Measurements from ENCODE around the gene SORBS2. TPM values are rescaled to one million over a fixed set of nuclear protein-coding genes. Genes with fewer than 3 reads are reported as not detected.
A peak's percentile ranks its signal among the peaks of the same experiment; 100 is the strongest.

SORBS2 gene
- total and polyA plus RNA-seq, 5 donors: 181 to 776 (median 613) TPM

DNA sequence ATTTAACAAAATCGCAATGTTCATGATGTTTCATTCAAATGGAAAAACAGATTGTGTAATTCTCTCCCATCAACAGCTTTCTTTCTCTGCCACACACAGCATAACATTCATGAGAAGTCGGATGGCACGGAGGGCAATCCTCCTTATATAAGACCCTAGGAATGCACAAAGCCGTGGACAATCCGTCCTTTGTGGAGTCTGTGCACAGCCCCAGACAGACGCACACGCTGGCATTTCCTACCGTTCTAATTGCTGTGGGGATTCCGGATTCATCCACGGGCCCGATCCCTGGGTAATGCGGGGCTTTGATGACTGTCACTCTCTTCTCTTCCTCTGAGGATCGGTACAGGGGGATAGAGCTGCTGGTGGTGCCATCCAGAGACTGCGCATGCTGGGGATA is 154.8 kb downstream of the SORBS2 start:
- WGBS: 64% methylated on average over 14 of the region's 14 CpGs
- intact Hi-C loops (cut with DNase I): loop anchor here in 3 of 4 donors (10.0 kb wide), 4 partner anchors 68 to 208 kb away; no protein-coding TSS in a partner anchor
- H3K4me3 ChIP-seq (ENCODE audit: low read length): no peak overlapping the region
- DNase-seq (peak in 2 of 3 donors; percentile 30 to 47), ATAC-seq (peak; percentile 32 to 41)
- no peaks in the 10 kb centered on the region for H3K27me3 ChIP-seq (ENCODE audit: control insufficient read depth, insufficient read depth)
- no peaks in the 10 kb centered on the region for H3K9me3 ChIP-seq (ENCODE audit: control insufficient read depth, low read length)
- peak overlapping the region; percentile 75 for H3K27ac ChIP-seq (ENCODE audit: low read length)
- H3K4me1 ChIP-seq (ENCODE audit: control insufficient read depth, insufficient read depth, low read length): peaks cover 6% of the 10 kb centered on the region

DNA sequence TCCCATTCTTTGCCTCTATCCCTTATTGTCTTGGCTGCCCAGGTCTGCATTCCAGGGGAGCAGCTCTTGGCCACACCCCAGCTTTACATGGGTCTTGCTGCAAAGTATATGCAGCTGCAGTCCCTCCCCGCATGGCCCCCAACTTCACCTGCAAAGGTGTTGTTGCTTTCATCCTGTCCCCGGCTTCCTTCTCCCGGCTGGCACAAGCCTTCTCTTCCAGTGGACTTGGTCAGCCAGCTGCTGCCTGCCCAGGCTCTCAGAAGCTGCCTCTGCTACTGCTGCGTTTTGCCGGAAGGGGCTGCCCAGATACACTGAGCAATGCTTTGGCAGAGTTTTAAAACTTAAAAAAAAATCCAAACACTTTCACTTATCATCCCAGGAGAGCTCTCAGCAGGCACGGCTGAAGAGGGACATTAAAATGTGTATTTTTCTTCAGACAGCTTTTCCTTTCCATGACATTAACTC is 155.5 kb downstream of the SORBS2 start:
- Histone ChIP-seq H3K4me1 (ENCODE audit: control insufficient read depth, insufficient read depth, low read length) (peaks cover 3% of the 10 kb centered on the region), H3K9me3 (ENCODE audit: control insufficient read depth, low read length) (no peaks in the 10 kb centered on the region), H3K27ac (ENCODE audit: low read length) (peak overlapping the region; percentile 79), H3K27me3 (ENCODE audit: control insufficient read depth, insufficient read depth) (no peaks in the 10 kb centered on the region), H3K4me3 (ENCODE audit: low read length) (peak overlapping the region; percentile 33)
- DNase-seq (peak; percentile 55 to 83 (median 82)), ATAC-seq (peak; percentile 83 to 90)
- 18% methylated on average over 6 of the region's 6 CpGs for WGBS
- intact Hi-C loops (cut with DNase I): loop anchor here in 3 of 4 donors (10.0 kb wide), 4 partner anchors 68 to 208 kb away; no protein-coding TSS in a partner anchor

DNA sequence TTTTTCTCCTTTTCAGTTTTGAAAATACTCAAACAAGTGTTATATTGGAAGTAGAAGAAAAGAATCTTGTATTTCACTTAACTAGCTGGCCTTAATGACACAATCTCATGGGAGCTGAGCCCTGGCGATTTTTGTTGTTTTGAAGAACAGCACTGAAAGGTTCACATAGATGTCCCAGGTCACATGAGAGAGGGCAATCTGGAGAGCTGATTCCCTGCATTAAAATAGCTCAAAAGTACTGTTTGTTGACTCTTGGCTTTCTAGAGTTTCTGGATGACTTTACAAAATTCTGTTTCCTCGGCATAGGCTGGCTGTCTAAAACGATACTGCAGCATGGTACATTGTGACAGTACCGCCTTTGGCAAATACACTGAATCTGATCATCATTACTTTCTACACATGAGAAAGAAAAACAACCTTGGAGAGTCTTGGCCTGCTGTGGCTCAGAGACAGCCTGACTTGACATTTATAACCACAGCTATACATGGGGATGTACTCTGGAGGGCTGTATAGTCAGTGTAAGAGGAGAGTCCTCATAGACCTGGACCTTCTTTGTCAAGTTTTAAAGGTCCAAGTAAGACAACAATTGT is 156.9 kb downstream of the SORBS2 start:
- no peaks in the 10 kb centered on the region for H3K27me3 ChIP-seq (ENCODE audit: control insufficient read depth, insufficient read depth)
- ATAC-seq: no peak
- H3K4me3 ChIP-seq (ENCODE audit: low read length): peak overlapping the region; percentile 37
- H3K4me1 ChIP-seq (ENCODE audit: control insufficient read depth, insufficient read depth, low read length): peaks cover 3% of the 10 kb centered on the region
- no peaks in the 10 kb centered on the region for H3K9me3 ChIP-seq (ENCODE audit: control insufficient read depth, low read length)
- 54% methylated on average over 4 of the region's 4 CpGs for WGBS
- peak overlapping the region; percentile 66 for H3K27ac ChIP-seq (ENCODE audit: low read length)
- DNase-seq: no peak
- intact Hi-C loops (cut with DNase I): loop anchor here in 3 of 4 donors (10.0 kb wide), 4 partner anchors 70 to 210 kb away; no protein-coding TSS in a partner anchor

DNA sequence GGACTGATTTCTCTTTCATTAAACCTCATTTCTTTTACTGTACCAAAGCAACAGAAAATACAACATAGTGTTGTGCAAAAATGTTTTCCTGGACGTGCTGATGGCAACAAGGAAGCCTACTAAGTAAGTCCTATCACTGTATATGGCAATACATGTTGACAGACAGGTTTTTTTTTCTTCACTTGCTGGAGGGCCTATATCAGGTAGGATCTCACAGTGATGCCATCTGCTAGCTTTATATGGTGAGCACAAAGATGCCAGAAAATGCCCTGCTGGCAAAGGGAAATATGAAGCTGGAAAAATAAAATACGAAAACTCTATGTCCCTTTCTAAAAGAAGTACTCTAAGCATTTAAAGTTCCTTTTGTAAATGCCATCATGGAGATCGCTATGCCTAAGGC is 157.7 kb downstream of the SORBS2 start:
- intact Hi-C loops (cut with DNase I): loop anchor here in 3 of 4 donors (10.0 kb wide), 4 partner anchors 70 to 210 kb away; no protein-coding TSS in a partner anchor
- ATAC-seq: no peak
- peaks cover 3% of the 10 kb centered on the region for H3K4me1 ChIP-seq (ENCODE audit: control insufficient read depth, insufficient read depth, low read length)

DNA sequence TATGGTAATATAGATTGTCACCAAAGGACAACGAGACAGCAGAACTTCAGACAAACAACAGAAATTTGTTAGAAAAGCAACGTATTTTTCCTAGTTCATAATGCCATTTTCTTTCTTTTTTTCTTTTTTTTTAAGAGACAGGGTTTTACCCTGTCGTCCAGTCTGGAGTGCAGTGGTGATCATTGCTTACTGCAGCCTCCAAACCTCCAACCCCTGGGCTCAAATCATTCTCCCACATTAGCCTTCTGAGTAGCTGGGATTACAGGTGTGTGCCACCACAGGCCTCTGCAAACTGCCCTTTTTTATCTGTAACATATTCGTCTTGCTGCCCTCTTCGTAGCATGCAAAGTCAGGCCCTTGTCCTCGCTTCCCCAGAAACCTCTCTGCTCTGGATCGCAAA is 160.1 kb downstream of the SORBS2 start:
- WGBS: 80% methylated on average over 7 of the region's 7 CpGs
- DNase-seq (no peak), ATAC-seq (no peak)
- Histone ChIP-seq H3K4me1 (ENCODE audit: control insufficient read depth, insufficient read depth, low read length) (peaks cover 2% of the 10 kb centered on the region), H3K27ac (ENCODE audit: low read length) (peak overlapping the region; percentile 3), H3K27me3 (ENCODE audit: control insufficient read depth, insufficient read depth) (no peaks in the 10 kb centered on the region), H3K9me3 (ENCODE audit: control insufficient read depth, low read length) (no peaks in the 10 kb centered on the region), H3K4me3 (ENCODE audit: low read length) (no peak overlapping the region)
- intact Hi-C loops (cut with DNase I): loop anchor here in 3 of 4 donors (10.0 kb wide), 4 partner anchors 73 to 213 kb away; no protein-coding TSS in a partner anchor

More for the DNA sequence above, 157.7 kb downstream of the SORBS2 start:
- Histone ChIP-seq H3K9me3 (ENCODE audit: control insufficient read depth, low read length) (no peaks in the 10 kb centered on the region), H3K27ac (ENCODE audit: low read length) (peak overlapping the region; percentile 43), H3K4me3 (ENCODE audit: low read length) (no peak overlapping the region), H3K27me3 (ENCODE audit: control insufficient read depth, insufficient read depth) (no peaks in the 10 kb centered on the region)
- no peak for DNase-seq
- 70% methylated on average over 3 of the region's 3 CpGs for WGBS

DNA sequence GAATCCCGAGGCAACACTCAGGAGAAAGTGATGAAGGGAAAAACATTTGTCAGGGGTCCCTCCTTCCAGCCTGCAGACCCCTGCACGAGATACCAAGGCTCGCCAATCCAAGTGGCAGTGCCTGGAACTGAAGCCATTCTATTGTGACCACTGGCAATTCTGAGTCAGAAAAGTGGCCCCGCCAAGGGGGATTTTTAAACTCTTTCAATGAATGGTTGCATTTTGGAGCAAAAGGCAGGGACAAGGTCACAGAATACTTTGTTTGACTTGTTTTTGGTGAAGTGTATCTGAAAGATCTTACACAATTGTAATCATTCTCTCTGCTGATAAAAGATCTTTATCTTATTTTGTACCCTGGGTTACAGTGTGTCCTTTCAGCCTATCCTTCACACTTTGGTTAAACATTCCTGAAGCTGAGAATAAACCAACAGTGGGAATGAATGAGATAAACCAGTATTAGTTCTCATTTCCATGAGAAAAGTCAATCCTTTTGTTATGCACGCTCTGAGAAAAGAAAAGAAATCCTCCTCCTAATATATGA is 160.8 kb downstream of the SORBS2 start:
- intact Hi-C loops (cut with DNase I): loop anchor here in 3 of 4 donors (10.0 kb wide), 4 partner anchors 74 to 214 kb away; no protein-coding TSS in a partner anchor
- Histone ChIP-seq H3K27ac (ENCODE audit: low read length) (no peak overlapping the region), H3K4me3 (ENCODE audit: low read length) (no peak overlapping the region), H3K4me1 (ENCODE audit: control insufficient read depth, insufficient read depth, low read length) (peaks cover 2% of the 10 kb centered on the region), H3K27me3 (ENCODE audit: control insufficient read depth, insufficient read depth) (no peaks in the 10 kb centered on the region), H3K9me3 (ENCODE audit: control insufficient read depth, low read length) (no peaks in the 10 kb centered on the region)
- ATAC-seq (no peak), DNase-seq (no peak)
- WGBS: 60% methylated on average over 5 of the region's 5 CpGs

DNA sequence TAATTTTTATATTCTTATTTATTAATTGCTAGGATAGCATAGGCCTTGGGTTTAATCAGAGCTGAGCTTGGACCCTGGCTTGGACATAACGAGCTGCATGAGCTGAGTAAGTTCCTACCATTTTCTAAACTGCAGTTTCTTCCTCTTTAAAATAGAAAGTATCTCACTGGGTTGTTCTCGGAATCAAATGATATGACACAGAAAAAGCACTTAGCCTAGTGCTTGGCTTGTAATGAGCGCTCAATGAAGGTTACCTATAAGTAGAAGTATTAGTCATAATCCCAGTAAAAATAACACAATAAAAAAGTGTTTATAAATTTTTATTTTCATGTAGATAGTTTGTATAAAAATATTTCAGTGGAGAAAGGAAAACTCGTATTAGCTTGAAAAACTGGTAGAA is 163.4 kb downstream of the SORBS2 start:
- intact Hi-C loops (cut with DNase I): loop anchor here in 2 of 4 donors (10.0 kb wide), 2 partner anchors 166 to 376 kb away; partner anchors contain the start of gene SORBS2 (in 1 of the 2)
- Histone ChIP-seq H3K27me3 (ENCODE audit: control insufficient read depth, insufficient read depth) (no peaks in the 10 kb centered on the region), H3K4me3 (ENCODE audit: low read length) (no peak overlapping the region), H3K27ac (ENCODE audit: low read length) (no peak overlapping the region), H3K9me3 (ENCODE audit: control insufficient read depth, low read length) (no peaks in the 10 kb centered on the region), H3K4me1 (ENCODE audit: control insufficient read depth, insufficient read depth, low read length) (no peaks in the 10 kb centered on the region)
- ATAC-seq: peak in 1 of 2 donors; percentile 38
- DNase-seq: no peak
- 69% methylated on average over 4 of the region's 4 CpGs for WGBS

DNA sequence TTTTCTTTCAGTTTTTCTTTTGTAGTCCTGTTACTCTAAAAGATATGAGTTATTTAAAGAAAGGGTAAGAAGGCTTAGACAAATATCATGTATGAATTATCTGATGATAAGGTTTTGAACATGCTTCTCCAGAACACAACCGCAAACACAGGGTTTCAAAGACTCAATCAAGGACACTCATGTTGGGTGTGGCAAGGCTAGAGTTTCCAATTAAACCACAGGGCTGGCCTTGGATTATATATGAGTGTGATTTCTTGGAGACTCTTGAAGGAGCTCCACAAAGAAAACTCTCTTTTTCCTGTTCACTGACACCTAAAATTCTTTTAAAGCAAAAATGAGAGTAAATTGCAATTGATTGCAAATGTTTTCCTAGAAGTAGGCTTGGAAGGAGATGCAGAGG is 166.6 kb downstream of the SORBS2 start:
- H3K9me3 ChIP-seq (ENCODE audit: control insufficient read depth, low read length): no peaks in the 10 kb centered on the region
- no peak for ATAC-seq
- WGBS: 85% methylated on average over 1 of the region's 1 CpG
- no peaks in the 10 kb centered on the region for H3K4me1 ChIP-seq (ENCODE audit: control insufficient read depth, insufficient read depth, low read length)
- no peak for DNase-seq
- H3K27ac ChIP-seq (ENCODE audit: low read length): no peak overlapping the region
- no peaks in the 10 kb centered on the region for H3K27me3 ChIP-seq (ENCODE audit: control insufficient read depth, insufficient read depth)
- intact Hi-C loops (cut with DNase I): loop anchor here in 2 of 4 donors (10.0 kb wide), 2 partner anchors 169 to 379 kb away; partner anchors contain the start of gene SORBS2 (in 1 of the 2)
- H3K4me3 ChIP-seq (ENCODE audit: low read length): no peak overlapping the region

DNA sequence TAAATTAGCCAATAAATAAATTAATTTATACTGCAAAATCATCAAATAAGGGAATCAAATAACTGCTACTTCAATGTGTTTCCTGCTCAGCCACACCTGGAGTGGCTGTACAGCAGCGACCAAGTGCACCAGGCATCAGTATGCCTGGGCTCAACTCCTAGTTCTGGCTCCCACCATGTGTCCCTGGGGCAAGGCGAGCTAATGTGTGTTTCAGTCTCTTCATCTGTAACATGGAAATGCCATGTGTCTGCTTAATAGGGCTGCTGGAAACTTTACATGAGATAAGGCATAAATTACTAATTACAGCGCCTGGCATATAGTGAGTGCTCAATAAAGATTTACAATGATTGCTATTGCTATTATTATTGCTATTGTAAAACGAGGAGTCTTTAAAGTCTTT is 167.6 kb downstream of the SORBS2 start:
- ATAC-seq (no peak), DNase-seq (no peak)
- intact Hi-C loops (cut with DNase I): loop anchor here (5.0 to 10.0 kb wide), 4 partner anchors 170 to 383 kb away; partner anchors contain the start of gene SORBS2 (in 1 of the 4)
- WGBS: 90% methylated on average over 4 of the region's 4 CpGs
- no peak overlapping the region for H3K4me3 ChIP-seq (ENCODE audit: low read length)
- no peaks in the 10 kb centered on the region for H3K27me3 ChIP-seq (ENCODE audit: control insufficient read depth, insufficient read depth)
- no peaks in the 10 kb centered on the region for H3K9me3 ChIP-seq (ENCODE audit: control insufficient read depth, low read length)
- no peak overlapping the region for H3K27ac ChIP-seq (ENCODE audit: low read length)
- H3K4me1 ChIP-seq (ENCODE audit: control insufficient read depth, insufficient read depth, low read length): no peaks in the 10 kb centered on the region

DNA sequence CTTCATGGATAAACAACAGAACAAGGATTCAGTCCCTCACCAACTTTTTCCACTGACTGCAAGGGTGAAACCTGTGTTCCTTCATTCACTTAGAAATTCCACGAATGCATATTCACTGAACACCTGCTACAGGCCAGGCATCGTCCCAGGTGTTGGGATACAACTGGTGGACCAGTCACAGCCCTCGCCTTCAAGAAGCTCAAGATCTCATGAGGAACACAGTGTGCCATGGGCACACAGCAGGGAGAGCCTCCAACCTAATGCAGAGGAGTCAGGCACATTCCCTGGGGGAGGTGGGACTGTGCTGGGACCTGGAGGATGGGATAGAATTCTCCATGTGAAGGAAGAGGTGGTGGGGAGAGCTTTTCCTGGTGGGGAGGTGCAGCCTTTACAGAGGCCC is 169.1 kb downstream of the SORBS2 start:
- Histone ChIP-seq H3K27ac (ENCODE audit: low read length) (no peak overlapping the region), H3K9me3 (ENCODE audit: control insufficient read depth, low read length) (no peaks in the 10 kb centered on the region), H3K4me3 (ENCODE audit: low read length) (no peak overlapping the region), H3K27me3 (ENCODE audit: control insufficient read depth, insufficient read depth) (no peaks in the 10 kb centered on the region), H3K4me1 (ENCODE audit: control insufficient read depth, insufficient read depth, low read length) (no peaks in the 10 kb centered on the region)
- DNase-seq (no peak), ATAC-seq (no peak)
- WGBS: 92% methylated on average over 3 of the region's 3 CpGs
- intact Hi-C loops (cut with DNase I): loop anchor here (5.0 to 10.0 kb wide), 4 partner anchors 172 to 384 kb away; partner anchors contain the start of gene SORBS2 (in 1 of the 4)
